Neural cell (in vitro differentiated cells): ENCODE data around the gene RAB21. TPM values are rescaled to one million over a fixed set of nuclear protein-coding genes. Genes with fewer than 3 reads are reported as not detected.

Source experiments
- H2AFZ ChIP-seq: fragments of 200-600, 300-800 bp; sonication (generic), shearing (Covaris generic); 2 replicates; pipeline ENCODE4 v1.6.0; 2014; ENCODE audit warnings: low read depth, mild to moderate bottlenecking, antibody characterized with exemption, low read length, moderate library complexity
- H3F3A ChIP-seq: fragments of 200-600 bp; shearing (Covaris generic); 2 replicates; pipeline ENCODE4 v1.6.1; 2016; ENCODE audit warnings: mild to moderate bottlenecking, moderate library complexity, mixed read lengths, antibody characterized with exemption, low read length; ENCODE audit not compliant: insufficient read depth, poor library complexity, severe bottlenecking
- H3K27ac ChIP-seq: fragments of 200-600, 300-800 bp; sonication (generic), shearing (Covaris generic); 2 replicates; pipeline ENCODE4 v1.5.1; 2014; ENCODE audit warnings: mild to moderate bottlenecking, low read length, moderate library complexity
- H3K27me3 ChIP-seq: fragments of 300-800, 200-600 bp; sonication (generic), shearing (Covaris generic); 2 replicates; pipeline ENCODE4 v1.6.0; 2014; ENCODE audit warnings: mild to moderate bottlenecking, low read depth, low read length, moderate library complexity; ENCODE audit not compliant: insufficient read depth
- H3K36me3 ChIP-seq: fragments of 300-800, 200-600 bp; sonication (generic), shearing (Covaris generic); 2 replicates; pipeline ENCODE4 v1.5.1; 2014; ENCODE audit warnings: mild to moderate bottlenecking, antibody characterized with exemption, low read length, moderate library complexity; ENCODE audit not compliant: insufficient read depth
- H3K4me2 ChIP-seq: fragments of 300-800, 200-600 bp; sonication (generic), shearing (Covaris generic); 2 replicates; pipeline ENCODE4 v1.6.0; 2014; ENCODE audit warnings: mild to moderate bottlenecking, low read length
- H3K4me3 ChIP-seq: fragments of 300-800, 200-600 bp; sonication (generic), shearing (Covaris generic); 2 replicates; pipeline ENCODE4 v1.5.1; 2014; ENCODE audit warnings: mild to moderate bottlenecking, low read length, moderate library complexity
- H3K79me2 ChIP-seq: fragments of 200-600 bp; shearing (Covaris generic); replicated peaks from 2 replicates; pipeline ENCODE4 v1.6.0; 2014; ENCODE audit warnings: mild to moderate bottlenecking, low read length, moderate library complexity; ENCODE audit not compliant: insufficient read depth
- H3K9ac ChIP-seq: fragments of 300-800, 200-600 bp; sonication (generic), shearing (Covaris generic); 2 replicates; pipeline ENCODE4 v1.6.1; 2016; ENCODE audit warnings: mild to moderate bottlenecking, low read length, mixed read lengths
- H3K9me2 ChIP-seq: fragments of 200-600 bp; shearing (Covaris generic); 2 replicates; pipeline ENCODE4 v1.6.1; 2016; ENCODE audit warnings: mild to moderate bottlenecking, low read length, mixed read lengths; ENCODE audit not compliant: insufficient read depth
- H3K9me3 ChIP-seq: fragments of 200-600, 300-800 bp; sonication (generic), shearing (Covaris generic); 2 replicates; pipeline ENCODE4 v1.6.1; 2016; ENCODE audit warnings: mild to moderate bottlenecking, mixed run types, low read length, moderate library complexity, mixed read lengths
- H4K20me1 ChIP-seq: fragments of 200-600 bp; shearing (Covaris generic); 2 replicates; pipeline ENCODE4 v1.6.1; 2016; ENCODE audit warnings: mild to moderate bottlenecking, mixed run types; ENCODE audit not compliant: insufficient read depth
- CTCF ChIP-seq: fragments of 450-650 bp; IDR thresholded peaks from 2 replicates; pipeline ENCODE4 v1.5.1; 2014; ENCODE audit warnings: antibody characterized with exemption, mild to moderate bottlenecking, moderate library complexity; ENCODE audit not compliant: poor library complexity, severe bottlenecking
- EP300 ChIP-seq: fragments of 450-650 bp; conservative IDR thresholded peaks from 2 replicates; pipeline ENCODE4 v1.6.1; 2014; ENCODE audit warnings: antibody characterized with exemption, mild to moderate bottlenecking, moderate library complexity; ENCODE audit not compliant: poor library complexity, severe bottlenecking
- EZH2 ChIP-seq: fragments of 200-600, 300-800 bp; shearing (Covaris generic), sonication (generic); IDR thresholded peaks from 2 replicates; pipeline ENCODE4 v1.6.1; 2014; ENCODE audit warnings: antibody characterized with exemption, low read length, borderline replicate concordance, mild to moderate bottlenecking; ENCODE audit not compliant: insufficient read depth, poor library complexity, severe bottlenecking
- MXI1 ChIP-seq: fragments of 450-650 bp; conservative IDR thresholded peaks from 2 replicates; pipeline ENCODE4 v1.6.1; 2014; ENCODE audit warnings: antibody characterized with exemption, mild to moderate bottlenecking; ENCODE audit not compliant: poor library complexity, severe bottlenecking
- POLR2AphosphoS5 ChIP-seq: IDR thresholded peaks from 2 replicates; pipeline ENCODE4 v1.6.1; 2012
- RAD21 ChIP-seq: fragments of 450-650 bp; conservative IDR thresholded peaks from 2 replicates; pipeline ENCODE4 v1.6.1; 2014; ENCODE audit warnings: antibody characterized with exemption, mild to moderate bottlenecking, moderate library complexity
- REST ChIP-seq: IDR thresholded peaks from 2 replicates; pipeline ENCODE4 v1.6.1; 2012; ENCODE audit warnings: borderline replicate concordance
- SMC3 ChIP-seq: fragments of 450-650 bp; conservative IDR thresholded peaks from 2 replicates; pipeline ENCODE4 v1.6.1; 2014; ENCODE audit warnings: antibody characterized with exemption, mild to moderate bottlenecking, moderate library complexity; ENCODE audit not compliant: poor library complexity
- TAF1 ChIP-seq: IDR thresholded peaks from 2 replicates; pipeline ENCODE4 v1.6.1; 2012; ENCODE audit warnings: low read depth
- polyA plus RNA-seq: library from polyadenylated mRNA; depleted of rRNA; stranded (reverse); fragments of >200 nt; gene quantifications from 2 replicates; pipeline ENCODE4 v1.2.3, GENCODE V29; 2014

The RAB21 gene
- polyA plus RNA-seq, 1 donor from 2014 or later = 26.3 TPM

- Histone ChIP-seq H3K27me3 (no peaks in the 10 kb centered on the region), H3K4me3 (no peak overlapping the region), H3K4me2 (no peak overlapping the region), H3K9me3 (no peaks in the 10 kb centered on the region), H3K9me2 (no peaks in the 10 kb centered on the region), H4K20me1 (no peaks in the 10 kb centered on the region), H3K79me2 (peaks cover 66% of the 10 kb centered on the region), H3K36me3 (no peaks in the 10 kb centered on the region), H2AFZ (no peak overlapping the region), H3F3A (no peaks in the 10 kb centered on the region), H3K9ac (no peak overlapping the region), H3K27ac (no peak overlapping the region)
- TF ChIP-seq CTCF = no peak
- no peak for TF ChIP-seq SMC3
- TF ChIP-seq EP300 = no peak
- no peak for TF ChIP-seq EZH2
- no peak for TF ChIP-seq TAF1
- no peak for TF ChIP-seq POLR2AphosphoS5
Observed at GRCh38 chr12:71767183-71767582, 12.5 kb downstream of the RAB21 start.

GRCh38 chr12:71768900-71769299 is 14.2 kb downstream of the RAB21 start:
- Histone ChIP-seq H3K36me3 (no peaks in the 10 kb centered on the region), H4K20me1 (no peaks in the 10 kb centered on the region), H3K9ac (no peak overlapping the region), H3K9me2 (no peaks in the 10 kb centered on the region), H3F3A (no peaks in the 10 kb centered on the region), H3K27me3 (no peaks in the 10 kb centered on the region), H2AFZ (no peak overlapping the region), H3K9me3 (no peaks in the 10 kb centered on the region), H3K4me3 (no peak overlapping the region), H3K27ac (no peak overlapping the region), H3K4me2 (no peak overlapping the region), H3K79me2 (peaks cover 53% of the 10 kb centered on the region)
- TF ChIP-seq SMC3 (no peak), EZH2 (no peak), TAF1 (no peak), POLR2AphosphoS5 (no peak), REST (no peak), CTCF (no peak), RAD21 (no peak), MXI1 (no peak), EP300 (no peak)
